ENCODE measurements around the gene INS. TPM values are rescaled to one million over a fixed set of nuclear protein-coding genes. Genes with fewer than 3 reads are reported as not detected.

INS gene
- total RNA-seq, 1 experiment from 2014 or later, result not detected

- intact Hi-C loops (cut with micrococcal nuclease; ENCODE audit: unreplicated experiment), result no loop called here
- Histone ChIP-seq H3K36me3 (ENCODE audit: insufficient read depth, low read length, poor library complexity, severe bottlenecking) (no peaks in the 10 kb centered on the region), H3K9me3 (ENCODE audit: low read depth, low read length, poor library complexity, severe bottlenecking) (no peaks in the 10 kb centered on the region), H3K27me3 (replicated peaks; ENCODE audit: insufficient read depth, low read depth, low read length, poor library complexity) (no peaks in the 10 kb centered on the region), H3K27ac (ENCODE audit: low read depth, low read length, poor library complexity, severe bottlenecking) (no peak overlapping the region), H3K4me3 (ENCODE audit: low read depth, low read length, poor library complexity, severe bottlenecking) (no peak overlapping the region), H3K4me1 (ENCODE audit: insufficient read depth, low read length, poor library complexity, severe bottlenecking) (no peaks in the 10 kb centered on the region)
- ChIA-PET CTCF (no interaction called here), POLR2A (ENCODE audit: low non-redundant PET) (no interaction called here)
- DNase-seq (ENCODE audit: low spot score), result no peak
- TF ChIP-seq EZH2 (IDR thresholded peaks at IDR 0.05; ENCODE audit: borderline replicate concordance, low read depth, low read length, poor library complexity, severe bottlenecking), result no peak
- TF ChIP-seq, protein P1, sequence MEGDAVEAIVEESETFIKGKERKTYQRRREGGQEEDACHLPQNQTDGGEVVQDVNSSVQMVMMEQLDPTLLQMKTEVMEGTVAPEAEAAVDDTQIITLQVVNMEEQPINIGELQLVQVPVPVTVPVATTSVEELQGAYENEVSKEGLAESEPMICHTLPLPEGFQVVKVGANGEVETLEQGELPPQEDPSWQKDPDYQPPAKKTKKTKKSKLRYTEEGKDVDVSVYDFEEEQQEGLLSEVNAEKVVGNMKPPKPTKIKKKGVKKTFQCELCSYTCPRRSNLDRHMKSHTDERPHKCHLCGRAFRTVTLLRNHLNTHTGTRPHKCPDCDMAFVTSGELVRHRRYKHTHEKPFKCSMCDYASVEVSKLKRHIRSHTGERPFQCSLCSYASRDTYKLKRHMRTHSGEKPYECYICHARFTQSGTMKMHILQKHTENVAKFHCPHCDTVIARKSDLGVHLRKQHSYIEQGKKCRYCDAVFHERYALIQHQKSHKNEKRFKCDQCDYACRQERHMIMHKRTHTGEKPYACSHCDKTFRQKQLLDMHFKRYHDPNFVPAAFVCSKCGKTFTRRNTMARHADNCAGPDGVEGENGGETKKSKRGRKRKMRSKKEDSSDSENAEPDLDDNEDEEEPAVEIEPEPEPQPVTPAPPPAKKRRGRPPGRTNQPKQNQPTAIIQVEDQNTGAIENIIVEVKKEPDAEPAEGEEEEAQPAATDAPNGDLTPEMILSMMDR (conservative IDR thresholded peaks at IDR 0.05; ENCODE audit: low read depth, low read length), result no peak
- no TSS peak for BruUV-seq (replicated peaks)
These were observed 43.6 kb upstream of the INS start for GRCh38 chr11:2204361-2205213.

GRCh38 chr11:2203440-2204259 lies 42.6 kb upstream of the INS start:
- BruUV-seq (replicated peaks), result no TSS peak
- TF ChIP-seq, protein P1 (conservative IDR thresholded peaks at IDR 0.05; ENCODE audit: low read depth, low read length), result no peak
- no peak for TF ChIP-seq EZH2 (IDR thresholded peaks at IDR 0.05; ENCODE audit: borderline replicate concordance, low read depth, low read length, poor library complexity, severe bottlenecking)
- H3K27ac ChIP-seq (ENCODE audit: low read depth, low read length, poor library complexity, severe bottlenecking), result no peak overlapping the region
- H3K27me3 ChIP-seq (replicated peaks; ENCODE audit: insufficient read depth, low read depth, low read length, poor library complexity), result no peaks in the 10 kb centered on the region
- H3K9me3 ChIP-seq (ENCODE audit: low read depth, low read length, poor library complexity, severe bottlenecking), result no peaks in the 10 kb centered on the region
- no peak overlapping the region for H3K4me3 ChIP-seq (ENCODE audit: low read depth, low read length, poor library complexity, severe bottlenecking)
- H3K4me1 ChIP-seq (ENCODE audit: insufficient read depth, low read length, poor library complexity, severe bottlenecking), result no peaks in the 10 kb centered on the region
- ChIA-PET CTCF (no interaction called here), POLR2A (ENCODE audit: low non-redundant PET) (no interaction called here)
- intact Hi-C loops (cut with micrococcal nuclease; ENCODE audit: unreplicated experiment), result no loop called here
- H3K36me3 ChIP-seq (ENCODE audit: insufficient read depth, low read length, poor library complexity, severe bottlenecking), result no peaks in the 10 kb centered on the region
- DNase-seq (ENCODE audit: low spot score), result no peak

DNA sequence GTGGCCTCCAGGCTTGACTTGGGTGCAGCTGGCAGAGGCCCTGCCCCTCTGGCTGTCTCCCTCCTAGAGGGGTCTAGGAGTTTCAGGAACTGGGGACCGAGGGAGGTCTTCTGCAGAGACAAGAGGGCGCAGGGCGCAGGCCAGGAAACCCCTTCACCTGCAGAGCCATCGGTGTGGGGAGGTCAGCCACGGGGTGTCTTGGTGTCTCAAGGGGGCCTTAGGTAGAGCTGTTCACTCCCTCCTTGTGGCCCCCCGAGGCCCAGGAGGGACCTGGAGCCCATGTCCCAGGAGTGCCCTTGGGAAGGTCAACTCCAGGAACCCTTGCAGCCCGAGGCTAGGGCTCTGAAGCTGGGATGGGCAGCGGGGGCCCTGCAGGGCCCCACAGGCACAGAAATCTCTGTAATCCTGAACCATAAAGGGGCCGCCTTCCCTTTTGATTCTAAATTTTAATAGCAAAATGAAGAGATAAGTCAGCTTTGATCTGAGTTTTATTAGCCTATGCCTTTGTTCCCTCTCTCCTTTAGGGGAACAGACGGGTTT lies 42.0 kb upstream of the INS start:
- Histone ChIP-seq H3K36me3 (ENCODE audit: insufficient read depth, low read length, poor library complexity, severe bottlenecking) (no peaks in the 10 kb centered on the region), H3K27ac (ENCODE audit: low read depth, low read length, poor library complexity, severe bottlenecking) (no peak overlapping the region), H3K9me3 (ENCODE audit: low read depth, low read length, poor library complexity, severe bottlenecking) (no peaks in the 10 kb centered on the region), H3K4me3 (ENCODE audit: low read depth, low read length, poor library complexity, severe bottlenecking) (no peak overlapping the region), H3K27me3 (replicated peaks; ENCODE audit: insufficient read depth, low read depth, low read length, poor library complexity) (no peaks in the 10 kb centered on the region), H3K4me1 (ENCODE audit: insufficient read depth, low read length, poor library complexity, severe bottlenecking) (no peaks in the 10 kb centered on the region)
- no TSS peak for BruUV-seq (replicated peaks)
- TF ChIP-seq, protein P1 (conservative IDR thresholded peaks at IDR 0.05; ENCODE audit: low read depth, low read length), result no peak
- TF ChIP-seq EZH2 (IDR thresholded peaks at IDR 0.05; ENCODE audit: borderline replicate concordance, low read depth, low read length, poor library complexity, severe bottlenecking), result no peak
- ChIA-PET POLR2A (ENCODE audit: low non-redundant PET) (no interaction called here), CTCF (no interaction called here)
- intact Hi-C loops (cut with micrococcal nuclease; ENCODE audit: unreplicated experiment), result no loop called here
- DNase-seq (ENCODE audit: low spot score), result no peak
